ENCODE measurements around the gene ACE2. TPM values are rescaled to one million over a fixed set of nuclear protein-coding genes. Genes with fewer than 3 reads are reported as not detected.

ACE2 gene
- total and polyA plus RNA-seq, 2 donors (not counting 1 experiment from before 2014, with no cell fraction given) = not detected

GRCh38 chrX:15549189-15550012, 51.4 kb downstream of the ACE2 start:
- Histone ChIP-seq H4K20me1 (ENCODE audit: control insufficient read depth, insufficient read depth, low read length, poor library complexity, severe bottlenecking) (no peaks in the 10 kb centered on the region), H3K27ac (ENCODE audit: low read length in 2 of 2) (no peak overlapping the region), H3K4me1 (ENCODE audit: control insufficient read depth in 2 of 2, insufficient read depth in 2 of 2, low read length in 2 of 2) (no peaks in the 10 kb centered on the region), H3K4me3 (ENCODE audit: control extremely low read depth in 1 of 5, extremely low read depth in 1 of 5, insufficient read depth in 1 of 5, low read depth in 2 of 5, low read length in 4 of 5) (no peak overlapping the region), H3K4me2 (replicated peaks; ENCODE audit: low read depth, low read length, poor library complexity, severe bottlenecking) (no peak overlapping the region), H3K79me2 (ENCODE audit: control insufficient read depth, insufficient read depth, low read length) (no peaks in the 10 kb centered on the region), H3K27me3 (replicated peaks in 1 of 4; ENCODE audit: control extremely low read depth in 1 of 4, control insufficient read depth in 3 of 4, insufficient read depth in 4 of 4, low read length in 3 of 4) (no peaks in the 10 kb centered on the region), H3K9ac (ENCODE audit: low read length) (no peak overlapping the region), H3K36me3 (replicated peaks in 1 of 2; ENCODE audit: control extremely low read depth in 1 of 2, control insufficient read depth in 1 of 2, extremely low read depth in 1 of 2, insufficient read depth in 2 of 2, low read length in 1 of 2) (no peaks in the 10 kb centered on the region), H2AFZ (ENCODE audit: insufficient read depth, low read depth, low read length, poor library complexity, severe bottlenecking) (no peak overlapping the region), H3K9me3 (ENCODE audit: control extremely low read depth in 1 of 3, control insufficient read depth in 2 of 3, insufficient read depth in 1 of 3, low read length in 2 of 3) (no peaks in the 10 kb centered on the region)
- no peaks in the 10 kb centered on the region for H3K9me3 Mint-ChIP-seq (ENCODE audit: insufficient read depth)
- POLR2A ChIA-PET = no interaction called here
- WGBS (ENCODE audit: insufficient coverage) = 85% methylated on average over 6 of the region's 8 CpGs
- no peak overlapping the region for H3K4me3 Mint-ChIP-seq
- intact Hi-C loops (cut with micrococcal nuclease) = no loop called here
- TF ChIP-seq EZH2 (IDR thresholded peaks at IDR 0.05; ENCODE audit: borderline replicate concordance, insufficient read depth, low read depth, low read length, poor library complexity, severe bottlenecking) (no peak), CTCF (IDR thresholded peaks at IDR 0.05) (no peak)
- H3K4me1 Mint-ChIP-seq = no peaks in the 10 kb centered on the region
- ATAC-seq (ENCODE audit: low read depth) (no peak), DNase-seq (no peak)
- no peak overlapping the region for H3K27ac Mint-ChIP-seq
- no peaks in the 10 kb centered on the region for H3K27me3 Mint-ChIP-seq
- CTCF ChIA-PET = no interaction called here

GRCh38 chrX:15547356-15547755, 53.4 kb downstream of the ACE2 start:
- H2AFZ ChIP-seq (ENCODE audit: insufficient read depth, low read depth, low read length, poor library complexity, severe bottlenecking) = no peak overlapping the region
- ChIA-PET CTCF (no interaction called here), POLR2A (no interaction called here)
- no peak for DNase-seq
- H3K4me2 ChIP-seq (replicated peaks; ENCODE audit: low read depth, low read length, poor library complexity, severe bottlenecking) = no peak overlapping the region
- WGBS (ENCODE audit: insufficient coverage) = no CpG with 5 or more reads among the region's 2 CpGs
- H3K79me2 ChIP-seq (ENCODE audit: control insufficient read depth, insufficient read depth, low read length) = no peaks in the 10 kb centered on the region
- H3K4me1 Mint-ChIP-seq = no peaks in the 10 kb centered on the region
- H3K27ac Mint-ChIP-seq = no peak overlapping the region
- H3K9me3 Mint-ChIP-seq (ENCODE audit: insufficient read depth) = no peaks in the 10 kb centered on the region
- no peak overlapping the region for H3K9ac ChIP-seq (ENCODE audit: low read length)
- no peaks in the 10 kb centered on the region for H3K36me3 ChIP-seq (replicated peaks in 1 of 2; ENCODE audit: control extremely low read depth in 1 of 2, control insufficient read depth in 1 of 2, extremely low read depth in 1 of 2, insufficient read depth in 2 of 2, low read length in 1 of 2)
- no peaks in the 10 kb centered on the region for H3K9me3 ChIP-seq (ENCODE audit: control extremely low read depth in 1 of 3, control insufficient read depth in 2 of 3, insufficient read depth in 1 of 3, low read length in 2 of 3)
- H3K27ac ChIP-seq (ENCODE audit: low read length in 2 of 2) = no peak overlapping the region
- H3K27me3 ChIP-seq (replicated peaks in 1 of 4; ENCODE audit: control extremely low read depth in 1 of 4, control insufficient read depth in 3 of 4, insufficient read depth in 4 of 4, low read length in 3 of 4) = no peaks in the 10 kb centered on the region
- no peak for ATAC-seq (ENCODE audit: low read depth)
- intact Hi-C loops (cut with micrococcal nuclease) = no loop called here
- H3K4me3 ChIP-seq (ENCODE audit: control extremely low read depth in 1 of 5, extremely low read depth in 1 of 5, insufficient read depth in 1 of 5, low read depth in 2 of 5, low read length in 4 of 5) = no peak overlapping the region
- H4K20me1 ChIP-seq (ENCODE audit: control insufficient read depth, insufficient read depth, low read length, poor library complexity, severe bottlenecking) = no peaks in the 10 kb centered on the region
- no peak for TF ChIP-seq CTCF (IDR thresholded peaks at IDR 0.05)
- no peak for TF ChIP-seq EZH2 (IDR thresholded peaks at IDR 0.05; ENCODE audit: borderline replicate concordance, insufficient read depth, low read depth, low read length, poor library complexity, severe bottlenecking)
- H3K4me3 Mint-ChIP-seq = no peak overlapping the region
- no peaks in the 10 kb centered on the region for H3K4me1 ChIP-seq (ENCODE audit: control insufficient read depth in 2 of 2, insufficient read depth in 2 of 2, low read length in 2 of 2)
- no peaks in the 10 kb centered on the region for H3K27me3 Mint-ChIP-seq

Measured in B cell (primary cell).